Measurements from ENCODE around the gene CHST11.

CHST11 gene

DNA sequence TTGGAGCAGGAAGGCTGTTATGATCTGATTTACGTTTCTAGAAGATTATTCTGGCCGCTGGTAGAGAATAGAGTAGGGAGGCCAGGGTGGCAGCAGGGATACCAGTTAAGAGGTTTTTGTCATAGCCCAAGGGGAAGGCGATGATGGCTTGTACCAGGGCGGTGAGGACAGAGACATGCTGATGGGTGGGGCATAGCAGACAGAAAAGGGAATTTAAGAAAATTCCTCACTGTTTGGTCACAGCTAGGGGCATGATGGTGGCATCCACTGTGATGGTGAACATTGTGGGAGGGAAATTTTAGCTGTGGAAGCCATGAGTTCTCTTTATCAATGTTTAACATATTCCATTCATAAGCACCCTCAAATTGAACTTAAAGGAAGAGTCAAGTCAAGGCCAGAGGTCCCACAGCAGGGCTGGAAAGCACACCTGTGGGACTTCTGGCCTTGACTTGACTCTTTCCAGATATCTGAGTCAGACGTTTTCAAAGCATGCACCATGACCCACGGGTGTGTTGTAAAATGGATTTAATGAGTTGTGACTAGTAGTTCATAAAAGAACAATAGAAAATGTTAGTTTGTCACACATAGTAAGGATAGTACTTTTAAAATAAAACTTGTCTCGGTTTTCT, 134.6 kb downstream of the CHST11 start:
- no peak for DNase-seq

DNA sequence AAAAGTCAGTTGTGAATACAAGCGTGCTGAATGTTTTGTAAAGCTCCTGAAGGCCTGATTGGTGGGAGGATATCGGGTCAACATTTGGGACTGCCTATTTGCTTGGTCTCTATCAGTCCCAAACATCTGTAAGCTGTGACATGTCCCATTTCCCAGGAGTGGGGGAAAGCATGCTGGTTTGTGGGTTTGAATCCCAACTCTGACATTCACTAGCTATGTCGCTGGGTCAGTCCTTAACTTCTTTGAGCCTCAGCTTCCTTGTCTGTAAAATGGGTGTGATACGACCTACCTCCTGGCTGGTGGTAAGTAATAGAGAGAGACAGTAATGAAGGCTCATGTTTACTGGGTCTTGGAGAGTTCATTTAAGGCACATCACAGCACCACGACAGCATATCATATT, 136.7 kb downstream of the CHST11 start:
- DNase-seq: no peak

- DNase-seq: no peak
Observed at GRCh38 chr12:104596134-104596799, 139.5 kb downstream of the CHST11 start.

GRCh38 chr12:104596898-104597843, 140.4 kb downstream of the CHST11 start:
- DNase-seq: no peak

DNA sequence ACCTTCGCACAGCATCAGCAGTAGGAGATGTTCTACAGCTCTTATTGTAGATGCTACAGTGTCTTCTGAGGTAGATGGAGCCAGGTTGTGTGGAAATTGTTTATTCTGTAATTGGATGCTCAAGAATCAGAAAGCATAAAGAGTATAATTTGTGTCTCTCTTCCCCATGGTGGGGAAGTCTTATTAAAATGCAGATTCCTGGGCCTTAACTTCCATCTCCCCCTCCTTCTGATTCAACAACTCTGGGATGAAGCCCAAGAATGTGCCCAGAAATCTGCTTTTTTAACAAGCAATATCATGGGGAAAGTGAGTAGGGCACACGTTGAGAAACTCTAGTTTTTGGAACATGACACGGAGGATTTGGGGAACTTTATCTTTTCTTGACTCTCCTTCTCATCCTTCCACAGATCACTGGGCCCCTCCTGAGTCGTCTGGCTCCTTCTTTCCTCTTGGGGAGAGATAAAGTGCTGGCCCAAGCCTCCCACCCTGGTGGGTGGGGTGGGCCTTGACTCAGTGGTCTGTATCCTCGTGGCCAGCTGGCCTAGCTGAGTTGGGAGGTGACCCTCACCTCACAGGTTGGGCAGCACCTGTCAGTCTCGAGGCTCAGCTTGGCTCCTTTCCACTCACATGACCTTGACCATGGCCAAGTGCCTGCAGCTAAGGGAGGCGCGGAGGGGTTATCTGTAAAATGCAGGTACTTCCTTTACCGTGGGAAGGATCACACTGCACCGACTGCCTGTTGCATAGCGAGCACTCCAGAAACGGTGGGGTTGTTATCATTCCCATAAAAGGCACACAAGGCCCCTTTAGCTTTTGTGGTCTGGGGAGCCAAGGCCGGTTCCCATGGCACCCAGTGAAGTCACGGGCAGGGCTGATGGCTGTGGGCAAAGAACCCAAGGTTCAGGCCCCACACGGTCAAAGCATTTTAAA, 141.9 kb downstream of the CHST11 start:
- no peak for DNase-seq

DNA sequence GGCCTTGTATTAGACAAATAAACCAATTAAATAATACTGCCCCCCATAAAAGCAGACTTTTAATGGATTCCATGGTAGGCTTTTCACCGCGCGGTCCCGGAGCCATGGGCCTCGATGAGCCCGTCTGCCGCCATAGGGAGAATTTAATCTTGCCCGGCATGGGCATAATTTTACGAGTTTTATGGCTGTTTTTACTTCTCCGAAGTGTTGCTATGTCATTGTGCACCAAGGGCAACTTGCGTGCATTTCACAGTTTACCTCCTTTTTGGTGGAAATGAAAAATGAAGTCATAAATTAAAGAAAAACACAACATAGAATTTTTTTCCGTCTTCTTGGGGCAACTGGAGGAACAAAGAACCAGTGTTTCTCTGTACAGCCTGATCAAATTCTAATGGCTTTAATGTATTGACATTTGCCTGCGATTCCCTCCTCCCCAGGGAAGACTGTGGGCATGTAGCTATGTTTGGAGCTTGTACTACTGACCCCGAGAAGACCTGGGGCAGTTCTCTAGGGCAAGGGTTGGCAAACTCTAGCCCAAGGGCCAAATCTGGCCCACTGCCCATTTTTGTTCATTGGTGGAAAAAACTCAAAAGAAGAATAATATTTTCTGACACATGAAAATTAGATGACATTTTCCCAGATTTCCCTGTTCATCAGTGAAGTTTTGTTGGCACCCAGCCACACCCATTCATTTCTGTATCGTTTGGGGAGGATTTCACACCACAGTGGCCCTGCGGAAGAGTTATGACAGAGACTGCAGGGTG, 142.7 kb downstream of the CHST11 start:
- DNase-seq: no peak

- no peak for DNase-seq
Observed at GRCh38 chr12:104600036-104600712, 143.4 kb downstream of the CHST11 start.

GRCh38 chr12:104600790-104601739, 144.3 kb downstream of the CHST11 start:
- DNase-seq: no peak

GRCh38 chr12:104602406-104602805, 145.7 kb downstream of the CHST11 start:
- DNase-seq: no peak

DNA sequence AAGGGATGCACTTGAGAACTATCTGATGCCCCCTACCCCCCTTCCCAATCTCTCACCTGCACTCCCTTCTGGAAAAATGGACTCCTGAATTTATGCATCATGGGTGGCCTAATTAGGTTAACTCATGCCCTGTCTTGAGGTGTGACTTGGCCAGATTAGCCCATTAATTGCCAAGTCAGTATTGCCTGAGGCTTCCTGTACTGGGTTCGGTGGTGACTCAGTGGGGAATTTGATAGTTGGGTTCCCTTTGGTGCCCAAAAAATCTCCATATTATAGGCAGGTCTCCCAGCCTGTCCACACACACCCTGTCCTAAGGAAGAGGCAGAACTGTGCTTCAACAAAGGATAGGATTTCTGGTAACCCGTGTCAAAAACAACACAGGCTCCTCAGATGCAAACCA, 146.1 kb downstream of the CHST11 start:
- no peak for DNase-seq

DNA sequence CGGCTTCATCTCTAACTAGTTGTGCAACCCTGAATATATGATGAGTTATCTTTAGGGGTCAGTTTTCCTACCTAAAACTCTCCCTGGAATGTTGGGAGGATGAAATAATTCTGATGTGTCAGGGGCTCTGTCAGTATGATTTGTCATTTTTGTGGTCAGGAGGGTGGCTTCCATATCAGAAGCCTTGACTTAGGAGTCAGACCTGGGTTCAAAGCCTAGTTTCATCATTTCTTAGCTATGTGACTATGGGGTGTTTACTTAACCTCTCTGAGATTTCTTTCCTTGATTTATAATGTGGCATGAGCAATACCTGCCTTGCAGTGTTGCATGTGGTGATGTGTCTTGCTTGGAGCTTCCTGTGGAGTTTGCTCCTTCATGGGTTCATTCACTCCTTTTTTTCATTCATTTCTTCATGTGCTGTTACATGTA, 146.8 kb downstream of the CHST11 start:
- DNase-seq: no peak

GRCh38 chr12:104604070-104604994, 147.6 kb downstream of the CHST11 start:
- peak; percentile 63 for DNase-seq

DNA sequence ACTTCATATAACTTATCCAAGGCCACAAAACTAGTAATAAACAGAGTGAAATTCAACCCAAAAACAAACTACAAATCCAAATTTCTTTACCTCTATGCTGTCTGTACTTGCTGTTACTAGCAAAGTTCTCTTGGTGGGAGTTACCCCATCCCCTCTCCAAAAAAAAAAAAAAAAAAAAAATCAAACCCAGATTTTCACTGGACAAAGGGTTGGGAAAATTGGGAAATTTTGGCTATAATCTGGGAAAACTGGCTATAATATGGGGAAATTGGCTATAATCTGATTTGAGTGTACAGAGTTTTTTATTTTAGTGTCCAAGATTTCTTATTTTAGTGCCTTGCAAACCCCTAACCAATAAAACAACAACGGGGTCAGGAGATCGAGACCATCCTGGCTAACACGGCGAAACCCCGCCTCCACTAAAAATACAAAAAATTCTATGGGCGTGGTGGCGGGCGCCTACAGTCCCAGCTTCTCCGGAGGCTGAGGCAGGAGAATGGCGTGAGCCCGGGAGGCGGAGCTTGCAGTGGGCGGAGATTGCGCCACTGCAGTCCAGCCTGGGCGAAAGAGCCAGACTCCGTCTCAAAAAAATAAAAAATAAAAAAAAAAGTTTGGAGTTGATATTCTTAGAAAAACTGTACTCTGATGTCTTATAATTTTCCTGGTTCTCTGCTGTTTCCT, 148.4 kb downstream of the CHST11 start:
- DNase-seq: no peak

DNA sequence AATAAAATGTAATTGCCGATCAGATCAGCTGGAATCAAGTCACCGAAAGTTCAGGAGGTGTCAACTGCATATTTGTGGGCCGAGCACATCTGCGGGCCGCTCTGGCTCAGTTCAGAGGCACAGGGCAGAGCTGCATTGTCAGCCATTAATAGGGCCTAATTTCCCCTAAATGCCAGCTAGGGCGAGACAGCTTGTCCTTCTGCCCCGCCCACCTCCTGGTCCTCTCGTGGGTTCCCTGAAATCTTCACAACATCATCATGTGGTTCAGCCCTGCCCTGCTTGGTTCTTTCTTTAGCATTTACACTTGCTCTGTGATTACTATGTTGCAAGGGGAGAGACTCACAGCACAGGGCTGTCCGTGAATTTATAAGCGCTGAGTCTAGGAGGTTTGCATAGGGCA, 148.9 kb downstream of the CHST11 start:
- no peak for DNase-seq

GRCh38 chr12:104608998-104609397, 152.2 kb downstream of the CHST11 start:
- no peak for DNase-seq

- no peak for DNase-seq
Observed at GRCh38 chr12:104609445-104609844, 152.7 kb downstream of the CHST11 start.

DNA sequence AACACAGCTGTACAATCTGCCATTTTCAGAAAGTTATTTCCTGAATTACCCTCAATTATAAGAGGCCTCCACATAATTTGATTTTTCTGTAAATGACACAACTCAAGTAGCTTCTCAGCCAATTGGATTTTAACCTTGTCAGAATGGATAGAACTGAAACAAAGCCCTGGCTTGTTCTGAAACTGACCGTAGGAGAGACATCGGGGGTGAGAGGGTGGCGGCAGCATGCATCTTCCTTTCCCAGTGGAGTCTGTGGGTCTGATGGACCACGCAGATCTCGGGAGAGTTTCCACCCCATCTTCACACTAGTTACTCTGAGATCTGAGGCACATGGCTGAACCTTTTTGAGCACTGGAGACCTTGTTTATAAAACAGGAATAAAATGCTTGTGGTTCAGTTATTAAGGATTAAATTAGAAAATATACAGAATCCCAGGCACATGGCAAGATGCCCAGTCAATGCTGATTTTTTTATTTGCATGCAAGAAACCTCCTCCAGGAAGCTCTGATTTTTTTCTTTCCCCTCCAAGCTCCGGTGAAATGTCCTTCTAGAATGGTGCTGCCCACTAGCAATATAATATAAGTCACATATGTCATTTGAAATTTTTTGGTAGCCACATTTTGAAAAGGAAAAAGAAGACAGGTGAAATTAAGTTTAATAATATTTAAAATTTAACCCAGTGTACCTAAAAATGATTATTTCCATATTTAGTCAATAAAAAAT, 153.9 kb downstream of the CHST11 start:
- no peak for DNase-seq

Measured in activated CD8-positive, alpha-beta memory T cell treated with anti-CD3 and anti-CD28 coated beads for 24 hours (primary cell).